GM12878 (cell line): Measurements from ENCODE around the gene MAP4K1.

ENCODE experiments used
- ATF3 ChIP-seq: IDR thresholded peaks from 2 replicates; pipeline ENCODE4 v1.6.1; 2011; ENCODE audit warnings: low read depth, mild to moderate bottlenecking, low read length, moderate library complexity, borderline replicate concordance; ENCODE audit errors: extremely low read depth
- CHD2 ChIP-seq: IDR thresholded peaks from 2 replicates; pipeline ENCODE4 v1.6.1; 2011; ENCODE audit warnings: low read depth, low read length, improper control_type of control experiment, borderline replicate concordance
- CTCF ChIP-seq, 3 experiments: IDR thresholded peaks in 2 of 3; conservative IDR thresholded peaks in 1 of 3; 2 replicates each; pipeline ENCODE4 v1.5.1; 2011; ENCODE audit warnings: low read depth in 3 of 3, low read length in 3 of 3, mild to moderate bottlenecking in 3 of 3, control low read depth in 2 of 3, moderate library complexity in 2 of 3, inconsistent platforms in 1 of 3, mixed read lengths in 1 of 3; ENCODE audit not compliant: control insufficient read depth in 2 of 3, insufficient read depth in 1 of 3; ENCODE audit errors: extremely low read depth in 1 of 3
- E2F4 ChIP-seq: IDR thresholded peaks from 2 replicates; pipeline ENCODE4 v1.6.1; 2012; ENCODE audit warnings: low read depth, low read length, improper control_type of control experiment
- EP300 ChIP-seq, 2 experiments: fragments of 150-350 bp in 1 of 2; IDR thresholded peaks; 2 replicates each; pipeline ENCODE4 v1.6.1; 2011 to 2012; ENCODE audit warnings: low read depth in 2 of 2, low read length in 2 of 2, borderline replicate concordance in 1 of 2, improper control_type of control experiment in 1 of 2, inconsistent platforms in 1 of 2; ENCODE audit not compliant: control insufficient read depth in 1 of 2
- JUND ChIP-seq: IDR thresholded peaks from 2 replicates; pipeline ENCODE4 v1.6.1; 2012; ENCODE audit warnings: low read depth, mild to moderate bottlenecking, low read length, improper control_type of control experiment, moderate library complexity
- NFIC ChIP-seq: IDR thresholded peaks from 2 replicates; pipeline ENCODE4 v1.6.1; 2012; ENCODE audit warnings: low read depth, mild to moderate bottlenecking, inconsistent platforms, low read length, moderate library complexity
- NKRF ChIP-seq: fragments of 450-650 bp; conservative IDR thresholded peaks from 2 replicates; pipeline ENCODE4 v1.6.1; 2017; ENCODE audit warnings: mild to moderate bottlenecking, moderate library complexity
- POLR2A ChIP-seq: IDR thresholded peaks from 2 replicates; pipeline ENCODE4 v1.6.1; 2011; ENCODE audit warnings: low read depth, mild to moderate bottlenecking, low read length
- REST ChIP-seq: IDR thresholded peaks from 2 replicates; pipeline ENCODE4 v1.6.1; 2012; ENCODE audit warnings: mild to moderate bottlenecking, low read depth, low read length
- SPI1 ChIP-seq: IDR thresholded peaks from 2 replicates; pipeline ENCODE4 v1.6.1; 2011; ENCODE audit warnings: low read depth, mild to moderate bottlenecking, low read length, moderate library complexity, borderline replicate concordance; ENCODE audit not compliant: insufficient read depth
- YBX1 ChIP-seq: fragments of 450-650 bp; IDR thresholded peaks from 2 replicates; pipeline ENCODE4 v1.6.1; 2016; ENCODE audit warnings: antibody characterized with exemption

GRCh38 chr19:38571682-38572081 is 46.1 kb downstream of the MAP4K1 start:
- no peak for TF ChIP-seq CTCF (IDR thresholded peaks at IDR 0.05 in 2 of 3, conservative IDR thresholded peaks at IDR 0.05 in 1 of 3; ENCODE audit: control insufficient read depth in 2 of 3, extremely low read depth in 1 of 3, insufficient read depth in 1 of 3, low read depth in 3 of 3, low read length in 3 of 3)
- TF ChIP-seq YBX1 = no peak
- TF ChIP-seq SPI1 = no peak
- no peak for TF ChIP-seq REST
- no peak for TF ChIP-seq EP300 (IDR thresholded peaks at IDR 0.05; ENCODE audit: borderline replicate concordance in 1 of 2, control insufficient read depth in 1 of 2, low read depth in 2 of 2, low read length in 2 of 2)
- TF ChIP-seq NKRF = no peak
- TF ChIP-seq POLR2A = no peak
- no peak for TF ChIP-seq ATF3
- TF ChIP-seq E2F4 = no peak
- no peak for TF ChIP-seq JUND
- TF ChIP-seq NFIC = no peak
- no peak for TF ChIP-seq CHD2
